Stimulated activated CD4-positive, alpha-beta T cell treated with anti-CD3 and anti-CD28 coated beads, Interleukin-1b, Interleukin-23, amount 100 ng/mL, for 4 hours (primary cell): ENCODE data around the gene SASH1.
"Not testable (repeated sequence)": the region's sequence is repeated elsewhere in the genome, so short reads cannot be mapped to it uniquely, and the experiment has no call there.

Experiments
- DNase-seq, 2 donors: peaks; one replicate each; pipeline ENCODE4 v3.0.0-alpha.2; 2020; ENCODE audit warnings: low read depth in 2 of 2

The SASH1 gene

DNA sequence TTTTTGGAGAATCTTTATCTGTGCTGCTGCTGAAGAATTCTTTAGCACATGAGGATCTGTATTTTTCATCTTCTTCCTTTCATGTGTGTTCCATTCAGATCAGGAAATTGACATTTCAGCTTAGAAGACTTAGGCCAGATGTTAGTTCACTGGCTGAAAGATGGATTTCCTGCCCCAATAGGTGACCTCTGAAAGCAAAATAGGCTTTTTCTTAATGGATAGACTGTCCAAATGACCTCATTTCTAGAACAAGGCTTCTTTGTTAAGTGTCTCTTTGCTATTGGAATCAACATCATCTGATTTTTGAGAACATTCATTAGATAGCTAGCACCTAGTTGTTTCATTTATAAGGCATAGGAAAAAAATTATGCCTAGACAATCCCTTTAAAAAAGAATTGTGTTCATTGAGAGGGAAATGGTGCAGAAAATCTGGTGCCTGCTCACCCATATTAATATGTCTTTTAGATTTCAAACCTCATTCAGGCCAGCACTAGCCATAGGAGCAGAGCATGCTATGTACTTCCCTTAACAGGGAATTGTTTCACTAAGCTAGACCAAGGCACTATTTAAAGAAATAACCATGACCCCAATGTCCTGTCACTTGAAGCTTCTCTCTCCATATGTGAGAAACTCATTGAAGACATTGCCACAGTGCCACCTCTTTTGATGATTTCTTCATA is 13.6 kb upstream of the SASH1 start:
- no peak for DNase-seq

GRCh38 chr6:148329596-148330381 is 12.8 kb upstream of the SASH1 start:
- no peak for DNase-seq

DNA sequence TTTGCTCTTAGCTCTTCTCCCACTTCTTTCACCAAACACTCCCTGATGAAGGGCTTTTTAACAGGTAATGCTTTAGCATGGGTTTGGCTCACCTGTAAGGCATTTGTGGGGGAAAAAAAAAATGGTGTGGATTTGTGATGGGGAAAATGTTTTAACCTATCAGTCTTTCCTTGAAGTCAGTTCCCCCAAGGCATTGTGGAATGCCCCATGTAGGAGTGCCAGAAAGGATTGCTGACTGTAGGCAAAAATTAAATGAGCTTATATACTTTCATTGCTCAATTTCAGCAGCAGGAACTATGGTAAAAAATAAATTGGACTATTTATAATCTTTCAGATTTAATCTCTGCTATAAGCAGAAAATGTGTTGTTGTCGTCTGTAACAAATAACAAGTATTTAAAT is 10.6 kb upstream of the SASH1 start:
- DNase-seq, result no peak

GRCh38 chr6:148336901-148337300 is 5.7 kb upstream of the SASH1 start:
- DNase-seq, result no peak

DNA sequence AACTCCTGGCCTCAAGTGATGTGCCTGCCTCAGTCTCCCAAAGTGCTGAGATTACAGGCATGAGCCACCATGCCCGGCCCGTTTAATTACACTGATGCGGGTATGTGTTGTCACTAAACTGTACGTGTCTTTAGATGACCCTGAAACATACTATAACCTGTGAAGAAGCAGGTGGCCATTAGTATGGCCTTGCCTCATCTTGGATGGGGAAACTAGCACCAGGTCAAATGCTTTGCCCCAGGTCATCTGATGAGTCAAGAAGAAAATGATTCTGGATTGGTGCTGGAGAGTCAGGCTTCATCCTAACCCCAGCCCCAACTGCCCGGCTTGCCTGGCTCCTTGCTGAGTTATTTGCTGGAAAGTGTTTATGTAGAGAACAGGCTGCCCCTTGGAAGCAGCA is 2.9 kb upstream of the SASH1 start:
- no peak for DNase-seq

- DNase-seq, result no peak
Measured at GRCh38 chr6:148340586-148341297, 1.9 kb upstream of the SASH1 start.

- DNase-seq, result no peak
Measured at GRCh38 chr6:148342100-148342349, 613 bp upstream of the SASH1 start.

DNA sequence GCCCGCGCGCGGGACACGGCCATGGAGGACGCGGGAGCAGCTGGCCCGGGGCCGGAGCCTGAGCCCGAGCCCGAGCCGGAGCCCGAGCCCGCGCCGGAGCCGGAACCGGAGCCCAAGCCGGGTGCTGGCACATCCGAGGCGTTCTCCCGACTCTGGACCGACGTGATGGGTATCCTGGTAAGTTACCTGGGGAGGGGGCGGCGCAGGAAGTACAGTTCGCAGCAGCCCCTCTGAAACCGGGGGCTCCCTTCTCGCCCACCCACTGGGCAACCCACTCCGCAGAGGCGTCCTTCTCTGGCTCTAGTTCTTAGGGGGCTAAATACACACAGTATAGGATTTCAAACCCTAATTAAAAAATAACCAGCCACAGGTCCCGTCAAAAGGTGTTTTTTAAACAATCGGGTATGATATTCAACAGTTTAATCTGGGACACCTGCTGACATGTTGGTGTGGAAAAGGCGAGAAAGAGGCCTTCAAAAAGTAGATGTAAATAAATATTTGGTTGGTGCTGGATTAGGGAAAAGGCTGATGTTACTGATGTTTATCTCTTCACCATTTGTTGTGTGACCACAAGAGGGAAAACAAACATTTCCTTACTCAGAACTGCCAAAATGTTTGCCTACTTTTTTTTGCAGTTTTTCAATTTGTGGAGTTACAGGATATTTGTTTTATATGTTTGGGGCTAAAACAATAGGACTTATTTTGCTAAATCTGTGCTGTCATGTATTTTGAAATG is 577 bp downstream of the SASH1 start:
- DNase-seq, result no peak

GRCh38 chr6:148345176-148345575 is 2.5 kb downstream of the SASH1 start:
- no peak for DNase-seq

DNA sequence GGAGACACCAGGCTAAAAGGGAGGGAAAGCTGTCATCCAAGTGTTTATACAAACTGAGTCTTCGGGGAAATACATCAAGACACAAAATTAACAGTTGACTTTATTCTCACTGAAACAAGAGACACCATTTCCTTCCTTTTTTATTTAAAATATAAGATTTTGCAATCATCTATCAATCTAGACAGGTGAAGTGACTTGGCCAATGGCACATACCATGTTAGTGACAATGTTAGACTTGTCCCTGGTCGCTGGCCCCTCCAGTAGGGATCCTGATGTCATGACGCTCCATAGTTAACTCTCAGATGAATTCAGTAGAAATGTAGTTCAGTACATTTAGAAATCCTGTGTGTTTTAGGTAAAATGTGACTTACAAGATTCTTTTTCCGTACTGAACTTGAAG is 2.9 kb downstream of the SASH1 start:
- no peak for DNase-seq

GRCh38 chr6:148346681-148347440 is 4.2 kb downstream of the SASH1 start:
- DNase-seq, result no peak

- no peak for DNase-seq
Measured at GRCh38 chr6:148347441-148348054, 4.9 kb downstream of the SASH1 start.

DNA sequence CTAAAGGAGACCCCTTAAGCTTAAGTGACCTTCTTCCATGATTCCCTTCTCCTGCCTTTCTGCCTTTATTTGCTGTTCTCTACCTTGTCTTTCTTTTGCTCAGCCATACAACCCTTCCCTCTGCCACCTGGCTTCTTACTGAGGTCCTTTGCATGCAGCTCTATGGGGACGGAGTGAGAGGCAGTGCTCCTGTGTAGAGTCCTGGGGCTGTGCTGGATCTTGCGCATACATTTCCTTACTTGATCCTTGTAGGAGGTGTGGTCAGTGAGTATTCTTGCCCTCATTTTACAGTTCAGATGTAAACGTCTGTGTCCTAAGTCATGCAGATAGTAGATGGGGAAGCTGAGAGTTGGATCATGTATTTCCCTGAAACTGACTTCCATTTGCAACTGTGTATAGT is 5.7 kb downstream of the SASH1 start:
- no peak for DNase-seq

DNA sequence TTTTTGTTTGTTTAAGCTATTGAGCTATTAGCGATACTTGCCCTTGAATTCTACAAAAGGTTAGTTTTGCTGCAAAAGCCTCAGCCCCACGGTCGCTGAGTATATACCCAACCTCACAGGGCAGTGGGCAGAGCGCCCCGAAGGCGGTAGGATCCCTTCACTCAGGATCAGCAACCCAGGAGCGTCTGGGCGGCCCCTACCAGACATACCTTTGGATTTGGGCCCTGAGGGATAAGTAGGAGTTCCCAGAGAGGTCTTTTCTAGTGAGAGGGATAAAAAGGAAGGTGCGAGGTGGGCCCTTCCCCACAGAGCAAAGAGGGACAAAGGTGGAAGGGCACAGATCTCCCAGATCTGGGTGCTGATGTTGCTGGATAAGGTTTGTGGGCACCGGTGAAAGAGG is 6.1 kb downstream of the SASH1 start:
- DNase-seq, result no peak

GRCh38 chr6:148349466-148349865 is 6.8 kb downstream of the SASH1 start:
- no peak for DNase-seq

DNA sequence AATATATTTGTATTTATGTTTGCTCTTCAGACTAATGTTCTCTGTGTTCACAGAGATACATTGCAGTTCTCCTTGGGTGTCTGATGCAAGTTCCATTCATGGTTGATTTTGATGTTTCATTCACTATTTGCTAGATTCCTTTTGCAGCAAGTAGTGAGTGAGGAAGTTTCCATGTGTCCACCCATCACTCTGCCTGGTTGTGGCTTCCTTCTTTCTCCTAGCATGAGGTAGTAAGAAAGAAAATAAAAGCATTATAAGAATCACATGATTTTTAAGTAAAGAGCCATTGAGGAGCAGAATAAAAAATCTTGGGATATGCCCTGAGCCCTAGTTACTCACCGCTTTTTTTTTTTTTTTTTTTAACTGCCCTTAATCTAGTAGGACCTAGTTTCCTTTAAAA is 8.7 kb downstream of the SASH1 start:
- DNase-seq, result no peak

DNA sequence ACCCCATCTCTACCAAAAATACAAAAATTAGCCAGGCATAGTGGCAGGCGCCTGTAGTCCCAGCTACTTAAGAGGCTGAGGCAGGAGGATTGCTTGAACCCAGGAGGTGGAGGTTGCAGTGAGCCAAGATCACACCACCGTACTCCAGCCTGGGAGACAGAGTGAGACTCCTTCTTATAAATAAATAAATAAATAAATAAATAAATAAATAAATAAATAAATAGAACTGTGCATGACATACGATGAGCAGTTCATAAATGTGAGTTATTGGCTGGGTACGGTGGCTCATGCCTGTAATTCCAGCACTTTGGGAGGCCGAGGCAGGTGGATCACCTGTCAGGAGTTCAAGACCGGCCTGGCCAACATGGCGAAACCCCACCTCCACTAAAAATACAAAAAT is 9.8 kb downstream of the SASH1 start:
- not testable (repeated sequence) for DNase-seq

GRCh38 chr6:148358196-148358785 is 15.7 kb downstream of the SASH1 start:
- no peak for DNase-seq

DNA sequence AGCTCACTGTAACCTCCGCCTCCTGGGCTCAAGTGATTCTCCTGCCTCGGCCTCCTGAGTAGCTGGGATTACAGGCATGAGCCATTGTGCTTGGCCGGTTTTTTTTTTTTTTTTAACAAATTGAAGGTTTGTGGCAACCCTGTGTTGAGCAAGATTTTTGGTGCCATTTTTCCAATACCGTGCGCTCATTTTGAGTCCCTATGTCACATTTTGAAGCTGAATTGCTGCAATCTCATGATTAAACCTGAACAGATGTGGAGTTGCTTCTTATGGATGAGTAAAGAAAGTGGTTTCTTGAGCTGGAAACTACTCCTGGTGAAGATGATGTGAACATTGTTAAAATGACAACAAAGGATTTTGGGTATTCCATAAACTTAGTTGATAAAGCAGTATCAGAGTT is 16.6 kb downstream of the SASH1 start:
- no peak for DNase-seq

DNA sequence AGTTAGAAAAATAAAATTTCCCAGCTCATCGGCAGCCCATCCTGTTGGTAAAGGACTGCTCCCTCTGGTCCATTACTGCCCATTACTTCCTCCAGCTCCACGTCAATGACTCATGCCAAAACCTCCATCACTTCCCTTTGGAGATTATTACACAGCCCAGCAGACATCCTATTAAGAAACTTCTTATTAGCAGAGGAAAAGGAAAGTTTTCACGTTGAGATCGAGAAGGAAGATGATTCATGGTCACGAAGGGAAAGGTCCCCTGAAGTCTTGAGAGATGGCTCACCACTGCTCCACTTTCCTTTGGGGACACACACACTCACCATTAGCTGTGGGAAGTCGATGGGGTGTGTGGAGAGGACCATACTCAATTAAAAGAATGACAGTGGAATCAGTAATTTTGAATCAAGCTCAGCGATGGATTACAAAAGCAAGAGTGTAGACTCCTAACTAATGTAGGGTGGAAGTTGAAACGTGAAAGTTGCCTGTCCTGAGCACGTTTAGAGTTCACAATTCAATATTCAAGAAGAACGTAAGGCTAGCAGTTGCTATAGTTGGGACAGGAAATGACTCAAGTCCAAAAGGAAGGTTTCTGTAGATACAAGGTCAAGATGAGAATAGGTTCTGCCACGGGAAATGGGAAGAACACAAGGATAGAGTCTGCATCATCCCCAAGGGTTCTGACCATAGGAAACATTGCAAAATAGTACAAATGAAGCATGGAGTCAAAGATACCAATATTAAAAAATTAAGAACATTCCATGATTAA is 21.6 kb downstream of the SASH1 start:
- no peak for DNase-seq
